ENCODE data around the gene CPEB2.

GRCh38 chr4:14985843-14986242 lies 16.4 kb upstream of the CPEB2 start:
- TF ChIP-seq, protein P1, sequence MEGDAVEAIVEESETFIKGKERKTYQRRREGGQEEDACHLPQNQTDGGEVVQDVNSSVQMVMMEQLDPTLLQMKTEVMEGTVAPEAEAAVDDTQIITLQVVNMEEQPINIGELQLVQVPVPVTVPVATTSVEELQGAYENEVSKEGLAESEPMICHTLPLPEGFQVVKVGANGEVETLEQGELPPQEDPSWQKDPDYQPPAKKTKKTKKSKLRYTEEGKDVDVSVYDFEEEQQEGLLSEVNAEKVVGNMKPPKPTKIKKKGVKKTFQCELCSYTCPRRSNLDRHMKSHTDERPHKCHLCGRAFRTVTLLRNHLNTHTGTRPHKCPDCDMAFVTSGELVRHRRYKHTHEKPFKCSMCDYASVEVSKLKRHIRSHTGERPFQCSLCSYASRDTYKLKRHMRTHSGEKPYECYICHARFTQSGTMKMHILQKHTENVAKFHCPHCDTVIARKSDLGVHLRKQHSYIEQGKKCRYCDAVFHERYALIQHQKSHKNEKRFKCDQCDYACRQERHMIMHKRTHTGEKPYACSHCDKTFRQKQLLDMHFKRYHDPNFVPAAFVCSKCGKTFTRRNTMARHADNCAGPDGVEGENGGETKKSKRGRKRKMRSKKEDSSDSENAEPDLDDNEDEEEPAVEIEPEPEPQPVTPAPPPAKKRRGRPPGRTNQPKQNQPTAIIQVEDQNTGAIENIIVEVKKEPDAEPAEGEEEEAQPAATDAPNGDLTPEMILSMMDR (IDR thresholded peaks at IDR 0.05 in 4 of 5, conservative IDR thresholded peaks at IDR 0.05 in 1 of 5): no peak
- no peak for TF ChIP-seq POLR2A (IDR thresholded peaks at IDR 0.05)
